AG09309 (cell line): Measurements from ENCODE around the gene CITED1.

Experiments
- DNase-seq: peaks from one replicate; pipeline ENCODE4 v3.0.0-alpha.2; 2010; ENCODE audit warnings: low read depth
- H3K4me3 ChIP-seq: 2 replicates; pipeline ENCODE4 v1.5.1; 2011; ENCODE audit warnings: mild to moderate bottlenecking, low read depth, low read length, moderate library complexity; ENCODE audit not compliant: control insufficient read depth
- TF ChIP-seq, protein P1 (sequence below): IDR thresholded peaks from 2 replicates; pipeline ENCODE4 v1.5.1; 2011; ENCODE audit warnings: mild to moderate bottlenecking, low read depth, low read length, inconsistent platforms; ENCODE audit not compliant: insufficient read depth, control insufficient read depth; ENCODE audit errors: missing control alignments

Gene CITED1

DNA sequence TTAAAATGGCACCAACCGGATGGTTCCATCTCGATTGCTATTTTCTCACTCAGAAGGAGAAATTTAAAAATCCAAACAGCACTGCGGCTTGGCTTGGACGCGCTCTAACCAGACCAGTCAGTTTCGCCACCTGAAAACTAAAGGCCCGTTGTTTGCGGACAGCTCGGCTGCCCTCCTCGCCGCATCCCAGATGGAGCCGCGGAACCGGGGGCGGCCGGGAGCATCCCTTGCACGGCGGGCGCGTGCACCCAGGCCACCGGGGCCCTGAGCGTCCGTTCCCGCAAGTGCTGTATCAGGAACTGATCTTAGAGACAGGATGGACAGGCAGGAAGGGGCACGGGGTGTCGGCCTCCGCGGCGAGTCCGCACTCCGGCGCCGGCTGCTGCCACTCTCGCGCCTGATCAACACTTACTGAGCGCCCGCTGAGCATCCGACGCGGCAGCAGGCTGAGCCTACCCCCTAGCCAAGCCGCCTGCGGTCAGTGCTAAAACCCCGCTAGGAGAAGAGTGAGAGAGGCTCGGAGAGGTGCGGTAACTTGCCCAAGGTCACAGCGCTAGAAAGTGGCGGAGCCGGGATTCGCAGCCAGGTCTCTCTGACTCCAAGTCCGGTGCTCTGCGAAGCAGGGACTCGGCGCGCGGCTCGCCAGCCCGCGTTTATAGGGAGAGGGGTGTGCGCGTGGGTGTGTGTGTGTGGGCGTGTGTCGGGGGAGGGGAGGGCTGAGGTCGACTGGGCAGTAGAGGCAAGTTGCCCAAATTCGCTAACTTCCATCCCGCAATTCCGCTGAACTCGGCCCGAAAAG, at the start of gene CITED1:
Gene CITED1, minus strand, starts transcription at position 629 of the 799 bp plus-strand sequence. CDS start 3,045 bp downstream, outside the sequence.
- DNase-seq: no peak
- TF ChIP-seq, protein P1, sequence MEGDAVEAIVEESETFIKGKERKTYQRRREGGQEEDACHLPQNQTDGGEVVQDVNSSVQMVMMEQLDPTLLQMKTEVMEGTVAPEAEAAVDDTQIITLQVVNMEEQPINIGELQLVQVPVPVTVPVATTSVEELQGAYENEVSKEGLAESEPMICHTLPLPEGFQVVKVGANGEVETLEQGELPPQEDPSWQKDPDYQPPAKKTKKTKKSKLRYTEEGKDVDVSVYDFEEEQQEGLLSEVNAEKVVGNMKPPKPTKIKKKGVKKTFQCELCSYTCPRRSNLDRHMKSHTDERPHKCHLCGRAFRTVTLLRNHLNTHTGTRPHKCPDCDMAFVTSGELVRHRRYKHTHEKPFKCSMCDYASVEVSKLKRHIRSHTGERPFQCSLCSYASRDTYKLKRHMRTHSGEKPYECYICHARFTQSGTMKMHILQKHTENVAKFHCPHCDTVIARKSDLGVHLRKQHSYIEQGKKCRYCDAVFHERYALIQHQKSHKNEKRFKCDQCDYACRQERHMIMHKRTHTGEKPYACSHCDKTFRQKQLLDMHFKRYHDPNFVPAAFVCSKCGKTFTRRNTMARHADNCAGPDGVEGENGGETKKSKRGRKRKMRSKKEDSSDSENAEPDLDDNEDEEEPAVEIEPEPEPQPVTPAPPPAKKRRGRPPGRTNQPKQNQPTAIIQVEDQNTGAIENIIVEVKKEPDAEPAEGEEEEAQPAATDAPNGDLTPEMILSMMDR: no peak
- H3K4me3 ChIP-seq: peak within 1 kb of the TSS; percentile 45

- TF ChIP-seq, protein P1: no peak
- H3K4me3 ChIP-seq: no peak overlapping the region
These were observed 47.1 kb upstream of the CITED1 start for GRCh38 chrX:72352786-72353185.

GRCh38 chrX:72351606-72352334, 46.1 kb upstream of the CITED1 start:
- no peak overlapping the region for H3K4me3 ChIP-seq
- peak; percentile 16 for DNase-seq
- TF ChIP-seq, protein P1: no peak

More at GRCh38 chrX:72352786-72353185, 47.1 kb upstream of the CITED1 start:
- no peak for DNase-seq

GRCh38 chrX:72349190-72349589, 43.5 kb upstream of the CITED1 start:
- TF ChIP-seq, protein P1: no peak
- DNase-seq: no peak

DNA sequence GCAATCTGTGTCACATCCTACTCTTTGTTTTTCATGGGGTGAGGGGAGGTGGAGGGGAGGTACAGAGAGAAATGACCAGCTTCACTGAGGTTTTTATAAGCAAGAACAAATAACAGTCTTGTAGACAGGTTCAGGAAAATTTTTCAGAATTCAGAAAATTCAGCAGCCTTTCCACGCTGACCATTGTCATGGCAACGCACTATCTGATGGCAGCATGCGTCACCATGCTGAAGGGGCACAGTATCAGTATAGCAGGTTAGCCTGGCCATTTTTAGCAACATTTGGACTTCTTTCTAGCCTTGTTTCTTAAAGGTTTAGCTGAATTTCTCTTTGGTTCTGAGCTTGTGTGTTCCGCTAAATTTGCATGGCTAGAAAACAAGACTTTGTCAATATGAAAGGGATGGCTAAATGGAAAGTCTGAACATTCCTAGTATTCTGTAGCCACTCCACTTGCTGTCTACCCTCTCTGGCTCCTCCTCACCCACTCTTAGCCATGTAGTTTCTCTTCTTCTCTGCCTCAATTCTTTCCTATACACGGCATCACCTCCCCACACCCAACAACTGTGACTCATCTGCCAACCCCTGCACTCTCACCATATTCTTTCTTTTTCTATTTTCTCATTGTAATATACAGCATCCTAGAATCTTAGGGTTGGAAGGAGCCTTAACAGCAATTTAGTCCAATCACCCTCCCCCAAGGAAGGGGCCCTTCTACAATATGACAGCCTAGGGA, 42.7 kb upstream of the CITED1 start:
- H3K4me3 ChIP-seq: no peak overlapping the region
- TF ChIP-seq, protein P1: no peak
- DNase-seq: no peak

More at GRCh38 chrX:72349190-72349589, 43.5 kb upstream of the CITED1 start:
- H3K4me3 ChIP-seq: no peak overlapping the region

DNA sequence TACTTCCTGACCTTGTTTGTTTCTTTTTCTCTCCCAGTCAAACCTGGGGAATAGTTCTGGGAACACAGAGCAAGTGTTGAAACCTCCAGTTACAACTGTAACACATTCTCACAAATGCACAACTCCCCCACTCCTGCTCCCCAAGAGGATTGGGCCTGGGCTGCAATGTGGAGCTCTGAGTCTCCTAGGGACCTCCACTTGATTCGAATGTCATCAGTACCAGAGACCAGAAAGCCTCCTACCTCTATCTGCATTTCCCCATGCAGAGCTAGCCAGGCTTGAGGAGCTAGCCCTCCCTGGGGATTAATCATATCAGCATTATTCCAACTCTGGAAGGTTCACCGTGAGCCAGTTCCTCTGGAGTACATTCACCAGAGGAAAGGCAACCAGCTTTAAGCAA, 41.7 kb upstream of the CITED1 start:
- no peak for DNase-seq
- TF ChIP-seq, protein P1: no peak
- H3K4me3 ChIP-seq: no peak overlapping the region
